Measurements from ENCODE around the gene MAPK8IP2. TPM values are rescaled to one million over a fixed set of nuclear protein-coding genes. Genes with fewer than 3 reads are reported as not detected.

The MAPK8IP2 gene
- total RNA-seq, 5 donors from 2014 or later (not counting 1 experiment from before 2014, with no cell fraction given), result 0.13 to 0.55 (median 0.39) TPM

- H3K4me1 Mint-ChIP-seq, result peaks cover 17 to 34% (median 26%) of the 10 kb centered on the region in 3 donors
- ATAC-seq (replicated peaks in 1 of 4), result peak; percentile 90 to 96 (median 94)
- peak within 1 kb of the TSS; percentile 68 to 75 for H3K4me3 ChIP-seq (ENCODE audit: control insufficient read depth in 1 of 2, extremely low read depth in 1 of 2, low read length in 1 of 2)
- H3K9me3 ChIP-seq, result no peaks in the 10 kb centered on the region
- H3K4me3 Mint-ChIP-seq, result peak within 1 kb of the TSS; percentile 84 to 93 (median 91)
- peaks cover 12% of the 10 kb centered on the region for H3K36me3 Mint-ChIP-seq
- peak within 1 kb of the TSS; percentile 81 for H3K27ac ChIP-seq (ENCODE audit: low read length)
- peak within 1 kb of the TSS; percentile 90 to 92 for H3K27ac Mint-ChIP-seq
- peaks cover 8 to 30% of the 10 kb centered on the region in 2 experiments for H3K4me1 ChIP-seq (ENCODE audit: control insufficient read depth in 1 of 2, extremely low read depth in 1 of 2, insufficient read depth in 2 of 2, low read length in 2 of 2)
- peaks cover 0 to 7% of the 10 kb centered on the region in 2 donors for H3K36me3 ChIP-seq (ENCODE audit: control insufficient read depth in 2 of 2, extremely low read depth in 1 of 2, insufficient read depth in 1 of 2, low read length in 1 of 2)
- peak; percentile 95 to 99 (median 97) for DNase-seq
- H3K27me3 ChIP-seq (replicated peaks in 1 of 2; ENCODE audit: control insufficient read depth in 2 of 2, extremely low read depth in 1 of 2, insufficient read depth in 2 of 2, low read length in 1 of 2), result no peaks in the 10 kb centered on the region
- H3K27me3 Mint-ChIP-seq, result no peaks in the 10 kb centered on the region
- POLR2A ChIA-PET, result interaction anchor here in 1 of 2 donors (0.6 kb wide), 1 partner anchor 57 kb away, joined by 3 read pairs; no protein-coding TSS in a partner anchor
- WGBS (ENCODE audit: insufficient coverage), result under 1% methylated on average over 96 of the region's 96 CpGs
- CTCF ChIA-PET, result interaction anchor here in 1 of 2 donors (0.6 to 1.6 kb wide), 4 partner anchors 32 to 217 kb away, joined by 3 to 5 read pairs (median 4); partner anchors contain the start of genes KLHDC7B and SCO2
- no peaks in the 10 kb centered on the region for H3K9me3 Mint-ChIP-seq
Measured at GRCh38 chr22:50582493-50583293, 17.9 kb upstream of the MAPK8IP2 start, which contains the start of gene CHKB. Gene CHKB, minus strand, starts transcription at chr22:50582849. Its CDS starts 68 bp downstream, at chr22:50582781.

DNA sequence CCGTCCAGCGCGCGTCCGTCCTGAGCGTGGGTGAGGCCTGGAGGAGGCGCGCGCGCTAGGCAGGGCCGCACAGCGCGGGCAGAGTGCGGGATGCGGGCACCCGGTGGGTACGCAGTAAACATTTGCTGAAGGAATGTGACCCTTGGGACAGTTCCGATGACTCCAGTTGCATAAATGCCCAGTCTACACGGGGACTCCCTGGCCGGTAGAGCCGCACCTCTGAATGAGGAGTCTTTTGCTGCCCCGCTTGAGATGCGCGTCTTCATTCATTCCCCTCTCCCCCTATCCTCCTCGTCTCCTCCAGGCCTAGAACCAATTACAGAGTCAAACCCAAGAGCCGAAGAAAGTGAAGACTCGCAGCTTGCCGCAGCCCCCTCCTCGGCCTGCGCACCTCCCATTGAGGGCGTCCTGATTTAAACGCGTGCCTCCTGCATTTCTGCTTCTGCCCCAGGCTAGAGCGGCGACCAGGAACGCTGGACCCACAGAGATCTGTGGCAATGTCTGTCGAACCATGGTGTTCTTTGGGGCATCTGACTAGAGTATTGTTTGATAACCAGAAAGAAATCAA, 17.2 kb upstream of the MAPK8IP2 start:
- Mint-ChIP-seq H3K36me3 (peaks cover 12% of the 10 kb centered on the region), H3K4me1 (peaks cover 17 to 33% (median 25%) of the 10 kb centered on the region in 3 donors), H3K27me3 (no peaks in the 10 kb centered on the region), H3K9me3 (no peaks in the 10 kb centered on the region), H3K27ac (peak overlapping the region; percentile 82 to 85), H3K4me3 (peak overlapping the region; percentile 84 to 93 (median 91))
- 9% methylated on average over 33 of the region's 37 CpGs for WGBS (ENCODE audit: insufficient coverage)
- ATAC-seq (replicated peaks in 1 of 4) (peak; percentile 17 to 27 (median 21)), DNase-seq (no peak)
- Histone ChIP-seq H3K4me3 (ENCODE audit: control insufficient read depth in 1 of 2, extremely low read depth in 1 of 2, low read length in 1 of 2) (peak overlapping the region; percentile 67 to 75), H3K4me1 (ENCODE audit: control insufficient read depth in 1 of 2, extremely low read depth in 1 of 2, insufficient read depth in 2 of 2, low read length in 2 of 2) (peaks cover 8 to 25% of the 10 kb centered on the region in 2 experiments), H3K27me3 (replicated peaks in 1 of 2; ENCODE audit: control insufficient read depth in 2 of 2, extremely low read depth in 1 of 2, insufficient read depth in 2 of 2, low read length in 1 of 2) (no peaks in the 10 kb centered on the region), H3K27ac (ENCODE audit: low read length) (peak overlapping the region; percentile 22), H3K36me3 (ENCODE audit: control insufficient read depth in 2 of 2, extremely low read depth in 1 of 2, insufficient read depth in 1 of 2, low read length in 1 of 2) (peaks cover 0 to 7% of the 10 kb centered on the region in 2 donors), H3K9me3 (no peaks in the 10 kb centered on the region)
- ChIA-PET CTCF (interaction anchor here in 1 of 2 donors (1.1 to 1.6 kb wide), 2 partner anchors 38 to 58 kb away, joined by 3 to 5 read pairs; partner anchors contain the start of genes KLHDC7B and SCO2), POLR2A (no interaction called here)

DNA sequence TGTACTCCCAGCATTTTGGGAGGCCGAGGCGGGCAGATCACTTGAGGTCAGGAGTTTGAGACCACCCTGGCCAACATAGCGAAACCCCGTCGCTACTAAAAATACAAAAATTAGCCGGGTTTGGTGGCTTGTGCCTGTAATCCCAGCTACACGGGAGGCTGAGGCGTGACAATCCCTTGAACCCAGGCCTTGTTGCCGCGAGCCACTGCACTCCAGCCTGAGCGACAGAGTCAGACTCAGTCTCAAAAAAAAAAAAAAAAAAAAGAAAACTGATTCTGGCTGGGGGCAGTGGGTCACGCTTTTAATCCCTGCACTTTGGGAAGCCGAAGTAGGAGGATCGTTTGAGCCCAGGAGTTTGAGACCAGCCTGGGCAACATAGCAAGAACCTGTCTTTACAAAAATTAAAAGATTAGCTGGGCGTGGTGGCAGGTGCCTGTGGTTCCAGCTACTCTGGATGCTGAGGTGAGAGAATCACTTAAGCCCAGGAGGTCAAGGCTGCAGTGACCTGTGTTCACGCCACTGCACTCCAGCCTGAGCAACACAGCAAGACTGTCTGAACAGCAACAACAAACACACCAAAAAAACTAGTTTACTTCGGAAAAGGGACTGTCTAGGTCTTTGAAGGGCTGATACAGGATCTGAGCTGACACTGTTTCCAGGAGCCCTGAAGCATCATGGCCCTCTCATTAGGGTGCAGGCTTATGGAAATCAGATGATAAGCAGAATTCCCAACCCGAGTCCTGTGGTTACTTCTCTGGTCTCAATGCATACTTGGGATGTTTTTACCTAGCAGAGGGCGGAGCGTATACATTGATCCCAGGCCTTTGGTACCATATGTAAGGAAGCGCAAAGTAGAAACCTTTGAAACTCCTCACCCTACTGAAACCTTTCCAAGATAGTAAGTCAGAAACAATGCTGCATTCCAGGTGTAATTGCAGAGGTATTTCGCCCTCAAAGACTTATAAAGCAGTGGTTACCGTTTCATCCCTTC, 16.2 kb upstream of the MAPK8IP2 start:
- POLR2A ChIA-PET, result no interaction called here
- Mint-ChIP-seq H3K27ac (no peak overlapping the region), H3K36me3 (peaks cover 12% of the 10 kb centered on the region), H3K27me3 (no peaks in the 10 kb centered on the region), H3K9me3 (no peaks in the 10 kb centered on the region), H3K4me3 (peak overlapping the region; percentile 84 to 93 (median 91)), H3K4me1 (peaks cover 17 to 33% (median 25%) of the 10 kb centered on the region in 3 donors)
- no peak overlapping the region for H3K27ac ChIP-seq (ENCODE audit: low read length)
- CTCF ChIA-PET, result interaction anchor here in 1 of 2 donors (0.6 to 1.4 kb wide), 2 partner anchors 21 to 36 kb away, joined by 3 read pairs; partner anchors contain the start of gene SYCE3
- peaks cover 0 to 2% of the 10 kb centered on the region in 2 donors for H3K36me3 ChIP-seq (ENCODE audit: control insufficient read depth in 2 of 2, extremely low read depth in 1 of 2, insufficient read depth in 1 of 2, low read length in 1 of 2)
- H3K27me3 ChIP-seq (replicated peaks in 1 of 2; ENCODE audit: control insufficient read depth in 2 of 2, extremely low read depth in 1 of 2, insufficient read depth in 2 of 2, low read length in 1 of 2), result no peaks in the 10 kb centered on the region
- H3K9me3 ChIP-seq, result no peaks in the 10 kb centered on the region
- 98% methylated on average over 13 of the region's 23 CpGs for WGBS (ENCODE audit: insufficient coverage)
- H3K4me1 ChIP-seq (ENCODE audit: control insufficient read depth in 1 of 2, extremely low read depth in 1 of 2, insufficient read depth in 2 of 2, low read length in 2 of 2), result peaks cover 8 to 22% of the 10 kb centered on the region in 2 experiments
- ATAC-seq (replicated peaks in 1 of 4) (no peak), DNase-seq (no peak)
- no peak overlapping the region for H3K4me3 ChIP-seq (ENCODE audit: control insufficient read depth in 1 of 2, extremely low read depth in 1 of 2, low read length in 1 of 2)

- Mint-ChIP-seq H3K4me3 (peak overlapping the region in 1 of 3 donors; percentile 39), H3K4me1 (peaks cover 8 to 27% (median 19%) of the 10 kb centered on the region in 3 donors), H3K27me3 (no peaks in the 10 kb centered on the region), H3K36me3 (peaks cover 3% of the 10 kb centered on the region), H3K9me3 (no peaks in the 10 kb centered on the region), H3K27ac (no peak overlapping the region)
- Histone ChIP-seq H3K4me1 (ENCODE audit: control insufficient read depth in 1 of 2, extremely low read depth in 1 of 2, insufficient read depth in 2 of 2, low read length in 2 of 2) (peaks cover 8 to 22% of the 10 kb centered on the region in 2 experiments), H3K27ac (ENCODE audit: low read length) (no peak overlapping the region), H3K4me3 (ENCODE audit: control insufficient read depth in 1 of 2, extremely low read depth in 1 of 2, low read length in 1 of 2) (no peak overlapping the region), H3K36me3 (ENCODE audit: control insufficient read depth in 2 of 2, extremely low read depth in 1 of 2, insufficient read depth in 1 of 2, low read length in 1 of 2) (peaks cover 0 to 2% of the 10 kb centered on the region in 2 donors), H3K27me3 (replicated peaks in 1 of 2; ENCODE audit: control insufficient read depth in 2 of 2, extremely low read depth in 1 of 2, insufficient read depth in 2 of 2, low read length in 1 of 2) (no peaks in the 10 kb centered on the region), H3K9me3 (no peaks in the 10 kb centered on the region)
- ATAC-seq (replicated peaks in 1 of 4) (no peak), DNase-seq (no peak)
- POLR2A ChIA-PET, result no interaction called here
- 96% methylated on average over 3 of the region's 3 CpGs for WGBS (ENCODE audit: insufficient coverage)
- CTCF ChIA-PET, result interaction anchor here in 1 of 2 donors (0.6 to 1.4 kb wide), 2 partner anchors 22 to 35 kb away, joined by 3 read pairs; partner anchors contain the start of gene SYCE3
Measured at GRCh38 chr22:50585238-50585637, 15.4 kb upstream of the MAPK8IP2 start.

- Histone ChIP-seq H3K27me3 (replicated peaks in 1 of 2; ENCODE audit: control insufficient read depth in 2 of 2, extremely low read depth in 1 of 2, insufficient read depth in 2 of 2, low read length in 1 of 2) (no peaks in the 10 kb centered on the region), H3K9me3 (no peaks in the 10 kb centered on the region), H3K27ac (ENCODE audit: low read length) (no peak overlapping the region), H3K4me1 (ENCODE audit: control insufficient read depth in 1 of 2, extremely low read depth in 1 of 2, insufficient read depth in 2 of 2, low read length in 2 of 2) (peaks cover 8 to 22% of the 10 kb centered on the region in 2 experiments), H3K36me3 (ENCODE audit: control insufficient read depth in 2 of 2, extremely low read depth in 1 of 2, insufficient read depth in 1 of 2, low read length in 1 of 2) (no peaks in the 10 kb centered on the region), H3K4me3 (ENCODE audit: control insufficient read depth in 1 of 2, extremely low read depth in 1 of 2, low read length in 1 of 2) (no peak overlapping the region)
- DNase-seq (no peak), ATAC-seq (replicated peaks in 1 of 4) (no peak)
- ChIA-PET POLR2A (no interaction called here), CTCF (no interaction called here)
- Mint-ChIP-seq H3K9me3 (no peaks in the 10 kb centered on the region), H3K36me3 (no peaks in the 10 kb centered on the region), H3K27me3 (no peaks in the 10 kb centered on the region), H3K4me3 (no peak overlapping the region), H3K27ac (no peak overlapping the region), H3K4me1 (peaks cover 11 to 23% (median 15%) of the 10 kb centered on the region in 3 donors)
- 98% methylated on average over 7 of the region's 8 CpGs for WGBS (ENCODE audit: insufficient coverage)
Measured at GRCh38 chr22:50585781-50586180, 14.8 kb upstream of the MAPK8IP2 start.
